Stimulated activated CD4-positive, alpha-beta T cell treated with anti-CD3 and anti-CD28 coated beads, Interleukin-2, amount 100 ng/mL, for 4 hours (primary cell): Measurements from ENCODE around the gene EMC6.
"Not testable (repeated sequence)": the region's sequence is repeated elsewhere in the genome, so short reads cannot be mapped to it uniquely, and the experiment has no call there.

Experiments used
- DNase-seq: peaks from one replicate; pipeline ENCODE4 v3.0.0-alpha.2; 2020; ENCODE audit warnings: low read depth

EMC6 gene

GRCh38 chr17:3681565-3681964 lies 13.0 kb downstream of the EMC6 start:
- no peak for DNase-seq

- DNase-seq, result no peak
Measured at GRCh38 chr17:3682033-3682432, 13.4 kb downstream of the EMC6 start.

GRCh38 chr17:3683054-3683511 lies 14.5 kb downstream of the EMC6 start:
- DNase-seq, result peak; percentile 40

- DNase-seq, result no peak
Measured at GRCh38 chr17:3685174-3685573, 16.6 kb downstream of the EMC6 start.

DNA sequence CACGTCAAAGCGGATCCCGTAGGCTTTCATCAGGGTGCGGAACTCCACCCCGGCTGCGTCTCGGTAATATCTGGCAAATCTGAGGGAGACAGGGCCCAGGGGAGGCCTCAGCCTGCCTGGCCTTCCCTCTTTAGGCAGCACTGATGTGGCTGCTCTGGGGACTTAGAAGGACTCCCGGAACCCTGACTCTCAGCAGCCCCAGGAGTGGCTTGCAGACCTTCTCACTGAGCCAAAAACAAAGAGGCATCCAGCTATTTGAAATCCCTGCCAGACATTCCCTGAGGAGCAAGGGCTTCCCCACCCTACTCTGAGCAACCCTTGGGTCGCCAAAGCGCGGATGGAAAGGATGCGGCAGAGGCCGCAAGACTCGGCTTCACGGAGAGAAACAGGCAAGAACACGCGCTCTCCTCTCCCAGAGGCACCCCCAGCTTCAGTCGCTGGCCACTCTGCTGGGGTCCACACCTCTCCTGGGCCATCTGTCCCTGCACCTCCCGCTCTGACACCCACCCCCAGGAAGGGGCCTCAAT lies 19.5 kb downstream of the EMC6 start:
- no peak for DNase-seq

GRCh38 chr17:3688852-3689261 lies 20.2 kb downstream of the EMC6 start:
- no peak for DNase-seq

DNA sequence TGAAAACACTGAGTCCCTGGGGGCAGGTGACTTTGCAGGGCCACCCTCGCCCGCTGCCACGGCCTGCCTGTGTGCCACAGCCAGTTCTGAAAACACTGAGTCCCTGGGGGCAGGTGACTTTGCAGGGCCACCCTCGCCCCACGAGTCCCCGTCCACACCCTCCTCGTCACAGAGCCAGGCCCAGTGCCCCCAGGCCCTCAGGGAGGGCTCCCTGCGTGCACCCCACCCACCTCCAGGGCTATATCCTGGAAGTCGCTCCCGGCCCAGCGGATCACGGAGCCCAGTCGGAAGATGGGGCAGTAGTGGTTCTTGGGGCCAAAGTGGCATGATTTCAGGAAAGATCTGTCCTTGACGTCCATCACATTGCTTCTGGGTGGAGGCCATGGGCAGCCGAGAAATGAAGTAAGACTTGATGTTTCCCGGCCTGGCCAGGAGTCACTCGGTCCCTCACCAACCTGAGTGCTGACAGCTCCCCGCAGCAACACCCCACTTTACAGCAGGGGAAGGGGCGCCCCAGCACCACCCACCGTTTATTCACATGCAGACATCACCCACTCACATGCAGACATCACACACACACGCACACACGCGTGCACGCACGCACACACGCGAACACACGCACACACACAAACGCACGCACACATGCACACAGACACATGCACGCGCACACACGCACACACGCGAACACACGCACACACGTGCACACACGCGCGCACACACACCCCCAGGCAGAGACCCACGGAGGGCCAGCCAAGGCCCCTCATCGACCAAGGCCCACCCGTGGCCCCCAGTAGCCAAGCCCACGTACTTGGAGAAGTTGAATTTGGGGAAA lies 20.9 kb downstream of the EMC6 start:
- DNase-seq, result no peak

DNA sequence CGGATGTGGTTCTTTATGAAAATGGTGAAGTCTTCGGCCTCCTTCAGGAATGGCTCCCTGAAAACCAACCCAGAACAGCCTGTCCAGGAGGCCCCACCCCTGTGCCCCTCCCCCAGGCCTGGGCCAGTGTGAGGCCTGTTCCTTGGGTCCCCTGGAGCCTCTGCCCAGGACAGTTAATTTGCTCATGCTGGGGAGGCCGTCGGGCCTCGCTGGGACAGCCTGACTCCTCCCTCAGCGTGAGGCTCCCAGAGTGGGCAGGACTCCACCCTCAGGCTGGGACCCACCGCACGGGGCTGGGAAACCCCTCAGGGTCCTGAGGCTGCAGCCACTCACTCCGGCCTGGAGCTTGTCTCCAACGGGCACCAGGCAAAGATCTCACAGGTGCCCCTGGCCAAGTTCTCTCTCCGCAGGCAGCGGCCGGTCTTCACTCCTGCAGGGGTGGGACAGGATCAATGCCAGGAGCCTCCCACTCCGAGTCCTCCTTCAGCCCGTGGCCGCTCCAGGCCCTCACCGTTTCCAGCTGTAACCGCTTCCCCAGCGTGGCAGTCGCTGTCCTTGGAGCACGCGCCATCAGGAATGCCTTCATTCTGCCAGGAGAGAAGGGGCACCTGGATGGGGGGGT lies 21.6 kb downstream of the EMC6 start:
- DNase-seq, result no peak

GRCh38 chr17:3691617-3692067 lies 23.0 kb downstream of the EMC6 start:
- DNase-seq, result no peak

DNA sequence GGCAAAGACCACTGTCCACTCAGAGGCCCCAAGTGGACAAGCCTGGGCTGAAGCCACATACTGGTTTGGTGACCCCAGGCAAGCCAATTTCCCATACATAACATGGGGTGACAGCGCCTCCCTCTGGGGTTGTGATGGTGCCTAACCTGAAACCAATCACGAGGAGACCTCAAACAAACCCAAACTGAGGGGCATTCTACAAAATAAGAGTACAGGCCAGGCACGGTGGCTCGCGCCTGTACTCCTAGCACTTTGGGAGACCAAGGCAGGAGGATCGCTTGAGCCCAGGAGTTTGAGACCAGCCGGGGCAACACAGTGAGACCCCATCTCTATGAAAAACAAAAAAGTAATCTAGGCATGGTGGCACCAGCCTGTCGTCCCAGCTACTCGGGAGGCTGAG lies 23.7 kb downstream of the EMC6 start:
- DNase-seq, result no peak

GRCh38 chr17:3693141-3693540 lies 24.5 kb downstream of the EMC6 start:
- DNase-seq, result no peak

- no peak for DNase-seq
Measured at GRCh38 chr17:3693829-3694231, 25.2 kb downstream of the EMC6 start.

DNA sequence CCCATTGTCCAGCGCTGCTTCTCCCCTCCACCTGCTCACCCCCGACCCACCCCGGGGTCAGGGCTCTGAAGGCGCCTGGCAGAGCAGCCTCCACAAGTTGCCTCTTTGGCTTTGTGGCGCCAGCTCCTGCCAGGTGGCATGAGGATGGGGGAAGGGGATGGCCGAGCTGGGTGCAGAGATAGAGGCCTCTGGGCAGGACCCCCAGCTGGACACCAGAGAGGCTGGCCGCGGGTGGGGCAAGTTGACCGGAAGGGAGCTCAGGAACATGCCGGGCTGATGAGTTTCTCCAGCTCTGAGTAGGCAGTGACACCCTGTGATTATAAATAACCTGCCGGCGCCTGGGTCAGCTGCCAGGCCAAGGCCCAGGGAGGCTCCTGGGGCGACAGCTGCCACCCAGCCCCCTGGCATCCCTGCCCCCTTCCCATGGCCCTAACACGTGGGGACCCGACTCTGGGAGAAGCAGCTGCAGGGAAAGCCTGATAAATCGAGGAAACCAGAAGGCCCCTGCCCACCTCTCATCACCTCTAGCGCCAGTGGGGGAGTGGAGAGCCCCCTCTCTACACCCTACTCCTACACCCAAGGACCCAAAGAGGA lies 26.6 kb downstream of the EMC6 start:
- no peak for DNase-seq

DNA sequence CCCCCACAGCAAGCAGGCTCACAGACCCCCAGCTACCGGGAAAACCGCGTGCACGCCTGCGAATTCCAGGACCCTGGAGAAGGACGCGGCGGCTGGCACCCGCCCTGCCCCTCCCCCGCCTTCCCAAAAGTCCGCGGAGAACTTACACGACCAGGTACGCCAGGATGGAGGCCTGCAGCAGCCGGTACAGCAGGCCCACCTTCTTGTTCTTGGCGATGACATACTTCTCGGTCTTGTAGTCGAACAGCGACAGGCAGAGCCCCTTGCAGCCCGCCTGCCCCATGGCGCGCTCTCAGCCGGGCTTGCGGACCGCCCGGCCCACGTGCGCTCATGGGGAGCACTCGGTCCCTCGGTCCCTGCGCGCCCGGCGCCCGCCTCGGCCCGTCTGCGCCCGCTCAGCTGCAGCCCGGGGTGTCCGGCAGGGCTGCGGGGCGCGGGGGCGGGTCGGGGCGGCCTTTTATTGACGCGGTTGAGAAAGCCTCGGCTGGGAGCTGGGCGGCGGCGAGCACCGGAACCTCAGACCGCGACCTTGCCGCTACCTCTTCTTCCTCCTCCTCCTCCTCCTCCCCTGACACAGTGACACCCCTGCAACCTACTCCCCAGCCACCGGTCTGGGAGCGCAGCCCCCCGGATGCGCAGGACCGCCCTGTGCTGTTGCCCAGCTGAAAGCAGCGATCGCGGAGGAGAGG lies 27.3 kb downstream of the EMC6 start, which contains the start of gene P2RX5:
Gene P2RX5, minus strand, starts transcription at position 433 of the 689 bp plus-strand sequence. Its CDS starts 150 bp downstream, at position 283.
- DNase-seq, result peak; percentile 14

DNA sequence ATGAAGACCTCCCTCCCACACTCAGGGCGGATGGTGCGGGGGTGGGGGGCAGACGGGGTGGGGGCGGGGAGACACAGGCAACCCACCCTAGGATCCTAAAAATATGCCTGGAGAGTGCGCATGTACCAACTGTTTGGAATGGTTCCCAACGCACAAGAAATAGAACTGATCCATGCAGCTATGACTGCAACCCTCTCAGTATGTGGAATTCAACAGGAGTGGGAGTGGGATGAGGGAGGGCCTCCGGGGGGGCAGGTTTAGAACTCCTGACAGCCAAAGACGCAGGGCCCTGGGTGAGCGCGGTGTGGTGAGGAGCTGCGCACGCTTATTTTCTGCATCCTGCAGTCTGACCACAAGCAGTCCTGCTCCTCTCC lies 28.5 kb downstream of the EMC6 start:
- DNase-seq, result no peak

DNA sequence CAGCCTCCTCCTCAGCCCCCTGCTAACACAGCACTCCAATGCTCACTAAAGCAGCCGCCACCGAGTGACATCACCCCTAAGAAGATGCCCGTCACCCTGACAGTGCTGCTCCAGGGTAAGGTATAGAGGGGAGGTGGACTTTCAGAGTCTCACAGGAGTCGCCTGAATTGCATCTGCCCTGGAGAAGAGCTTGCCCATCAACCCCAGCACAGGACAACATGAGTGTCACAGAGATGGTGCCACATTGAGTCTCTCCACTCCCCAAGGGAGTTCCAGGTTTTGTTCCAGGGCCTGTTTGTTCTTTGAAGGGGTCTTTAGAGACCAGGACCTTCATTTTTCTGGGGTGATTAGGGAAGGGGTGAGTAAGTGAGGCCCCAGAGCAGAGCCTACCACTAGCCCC lies 29.5 kb downstream of the EMC6 start:
- no peak for DNase-seq

DNA sequence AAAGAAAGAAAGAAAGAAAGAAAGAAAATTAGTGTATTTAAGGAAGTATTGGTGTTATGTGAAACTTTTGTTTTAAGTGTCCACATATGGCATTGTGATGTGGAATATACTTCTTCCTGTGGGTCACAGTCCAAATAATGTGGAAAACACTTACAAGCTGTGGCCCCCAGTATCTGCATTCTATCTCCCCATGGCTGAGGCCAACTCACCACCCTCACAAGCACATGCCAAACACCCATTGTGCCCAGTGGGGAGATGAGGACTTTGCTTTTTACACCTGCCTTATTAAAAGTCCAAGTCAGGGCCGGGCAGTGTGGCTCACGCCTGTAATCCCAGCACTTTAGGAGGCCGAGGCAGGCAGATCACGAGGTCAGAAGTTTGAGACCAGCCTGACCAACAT lies 31.3 kb downstream of the EMC6 start:
- DNase-seq, result no peak

DNA sequence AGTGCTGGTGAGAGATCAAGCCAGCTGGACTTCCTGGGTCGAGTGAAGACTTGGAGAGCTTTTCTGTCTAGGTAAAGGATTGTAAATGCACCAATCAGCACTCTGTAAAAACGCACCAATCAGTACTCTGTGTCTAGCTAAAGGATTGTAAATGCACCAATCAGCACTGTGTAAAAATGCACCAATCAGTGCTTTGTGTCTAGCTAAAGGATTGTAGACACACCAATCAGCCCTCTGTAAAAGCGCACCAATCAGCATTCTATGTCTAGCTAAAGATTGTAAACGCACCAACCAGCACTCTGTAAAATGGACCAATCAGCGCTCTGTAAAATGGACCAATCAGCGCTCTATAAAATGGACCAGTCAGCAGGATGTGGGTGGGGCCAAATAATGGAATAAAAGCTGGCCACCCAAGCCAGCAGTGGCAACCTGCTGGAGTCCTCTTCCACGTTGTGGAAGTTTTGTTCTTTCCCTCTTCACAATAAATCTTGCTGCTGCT lies 33.5 kb downstream of the EMC6 start:
- DNase-seq, result not testable (repeated sequence)

DNA sequence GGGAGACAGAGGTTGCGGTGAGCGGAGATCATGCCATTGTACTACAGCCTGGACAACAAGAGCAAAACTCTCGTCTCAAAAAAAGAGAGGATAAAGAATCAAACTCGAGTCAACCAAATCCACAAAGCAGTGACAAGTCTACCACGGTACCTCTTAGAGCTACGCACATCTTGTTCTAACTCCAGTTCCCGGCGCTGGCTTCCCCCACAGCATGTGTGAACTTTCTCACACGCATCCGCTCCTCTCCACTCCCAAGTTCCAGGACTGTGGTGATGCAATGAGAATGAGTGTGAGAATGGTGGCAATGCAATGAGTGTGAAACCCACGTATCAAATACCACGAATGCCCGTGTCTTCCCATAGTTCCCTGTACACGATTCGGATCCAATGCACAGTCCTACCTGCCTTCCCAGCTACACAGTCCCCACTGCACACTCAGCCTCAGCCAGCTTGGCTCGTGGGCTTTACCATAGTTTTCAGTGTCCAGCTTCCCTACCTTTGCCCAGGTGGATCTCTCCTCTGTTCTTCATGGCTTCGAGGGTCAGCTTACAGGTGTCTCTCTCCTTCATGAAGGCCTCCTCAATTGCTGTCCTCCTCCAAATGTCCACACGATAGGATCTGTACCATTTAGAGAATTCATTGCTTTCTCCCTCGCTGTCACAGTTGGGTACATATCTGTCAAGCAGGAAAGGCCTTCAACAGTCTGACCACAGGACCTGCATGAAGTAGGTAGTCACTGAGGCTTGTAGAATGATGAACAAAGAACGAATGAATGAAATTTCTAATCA lies 36.5 kb downstream of the EMC6 start:
- DNase-seq, result no peak

DNA sequence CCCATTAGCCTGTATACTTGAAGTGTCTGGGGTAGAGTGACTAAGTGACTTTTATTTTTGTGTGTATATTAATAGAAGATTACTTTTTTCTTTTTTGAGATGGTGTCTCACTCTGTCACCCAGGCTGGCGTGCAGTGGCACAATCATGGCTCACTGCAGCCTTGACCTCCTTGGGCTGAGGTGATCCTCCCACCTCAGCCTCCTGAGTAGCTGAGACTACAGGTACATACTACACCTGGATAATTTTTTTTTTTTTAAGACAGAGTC lies 37.0 kb downstream of the EMC6 start:
- not testable (repeated sequence) for DNase-seq

GRCh38 chr17:3708366-3708765 lies 39.8 kb downstream of the EMC6 start:
- DNase-seq, result no peak
